Stimulated activated CD8-positive, alpha-beta memory T cell treated with anti-CD3 and anti-CD28 coated beads, Interleukin-2, amount 100 ng/mL, for 1 hour (primary cell): ENCODE results near the gene MPDU1.

Source experiments
- DNase-seq, 2 donors: peaks; one replicate each; pipeline ENCODE4 v3.0.0-alpha.2; 2020; ENCODE audit warnings: low read depth in 2 of 2

MPDU1 gene

DNA sequence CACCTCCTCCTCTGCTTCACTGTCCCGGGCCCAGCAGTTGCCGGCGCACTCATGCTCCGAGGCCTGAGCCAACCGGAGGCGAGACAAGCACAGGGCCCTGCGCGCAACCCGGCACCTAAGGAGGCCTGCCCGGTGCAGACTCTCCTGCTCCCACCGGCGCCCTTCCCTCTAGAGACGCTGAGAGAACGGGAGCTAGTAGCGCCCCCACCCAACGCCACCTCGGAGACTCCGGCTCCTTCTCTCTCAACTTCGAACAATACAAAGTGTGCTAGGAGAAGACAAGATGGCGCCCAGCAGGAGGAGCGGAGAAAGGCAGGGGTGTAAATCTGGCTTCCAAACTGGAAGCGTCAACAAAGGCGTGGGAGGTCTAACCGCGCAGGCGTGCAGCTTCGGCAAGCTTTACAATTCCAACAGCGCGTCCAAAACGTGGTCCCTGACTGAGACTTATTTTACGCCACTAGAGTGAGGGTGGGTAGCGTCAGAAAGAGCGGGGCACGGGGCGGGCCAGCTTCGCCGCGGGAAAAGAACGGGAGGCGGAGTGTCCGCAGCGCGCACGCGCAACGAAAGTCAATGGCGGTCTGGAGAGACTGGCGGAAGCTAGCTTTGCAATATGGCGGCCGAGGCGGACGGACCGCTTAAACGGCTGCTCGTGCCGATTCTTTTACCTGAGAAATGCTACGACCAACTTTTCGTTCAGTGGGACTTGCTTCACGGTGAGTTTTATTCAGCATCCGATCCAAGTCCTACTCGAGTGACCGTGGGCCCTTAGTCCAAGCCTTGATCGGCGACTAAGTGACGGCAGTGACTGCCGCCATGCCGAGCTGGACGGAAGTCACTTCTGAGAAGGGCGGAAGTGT, at the start of gene MPDU1:
MPDU1 (plus strand) TSS at position 600 of the 857 bp plus-strand sequence; CDS start at position 611, 11 bp downstream.
- DNase-seq = peak; percentile 82 to 87

DNA sequence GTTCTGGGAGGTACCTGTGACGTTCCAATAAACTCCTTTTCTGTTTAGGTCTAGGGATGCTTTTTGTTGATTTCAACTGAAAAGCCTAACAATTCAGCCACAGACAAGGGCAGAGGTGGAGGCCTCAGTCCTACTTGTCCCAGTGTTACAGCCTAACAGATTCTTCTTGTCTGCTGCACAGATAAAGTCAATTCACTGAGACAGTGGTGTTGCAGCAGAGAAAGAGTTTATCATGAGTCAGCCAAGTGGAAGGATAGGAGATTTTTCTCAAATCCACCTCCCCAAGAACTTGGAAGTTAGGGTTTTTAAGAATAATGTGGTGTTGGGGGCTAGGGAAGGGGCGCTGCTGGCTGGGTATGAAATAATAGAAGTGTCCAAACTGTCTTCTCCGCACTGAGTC, 45.6 kb upstream of the MPDU1 start:
- DNase-seq = no peak

DNA sequence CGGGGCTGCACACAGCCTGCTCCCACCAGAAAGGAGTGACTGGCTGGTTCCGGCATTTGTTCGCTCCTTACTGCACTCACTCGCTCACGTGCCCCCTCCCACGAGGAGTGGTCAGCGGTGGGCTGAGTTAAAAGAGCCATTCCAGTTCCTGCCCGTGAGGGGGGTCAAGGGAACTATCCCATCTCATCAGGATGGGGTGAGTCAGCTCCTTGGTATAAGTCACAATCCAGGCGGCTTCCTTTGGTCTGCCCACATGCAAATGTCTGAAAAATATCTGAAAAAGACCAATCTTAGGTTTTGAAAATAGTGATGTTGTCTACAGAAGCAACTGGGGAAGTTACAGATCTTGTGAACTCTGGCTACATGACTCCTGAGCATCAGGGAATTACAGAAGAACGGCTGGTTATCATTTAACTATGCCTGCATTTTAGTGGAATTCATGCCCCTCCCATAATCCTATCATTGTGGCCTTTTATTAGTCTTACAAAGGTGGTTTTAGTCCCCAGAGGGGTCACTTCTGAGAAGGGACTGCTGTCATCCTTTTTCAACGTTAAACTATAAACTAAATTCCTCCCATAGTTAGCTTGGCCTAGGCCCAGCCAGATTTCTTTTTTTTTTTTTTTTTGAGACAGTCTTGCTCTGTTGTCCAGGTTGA, 44.6 kb upstream of the MPDU1 start:
- DNase-seq = no peak

DNA sequence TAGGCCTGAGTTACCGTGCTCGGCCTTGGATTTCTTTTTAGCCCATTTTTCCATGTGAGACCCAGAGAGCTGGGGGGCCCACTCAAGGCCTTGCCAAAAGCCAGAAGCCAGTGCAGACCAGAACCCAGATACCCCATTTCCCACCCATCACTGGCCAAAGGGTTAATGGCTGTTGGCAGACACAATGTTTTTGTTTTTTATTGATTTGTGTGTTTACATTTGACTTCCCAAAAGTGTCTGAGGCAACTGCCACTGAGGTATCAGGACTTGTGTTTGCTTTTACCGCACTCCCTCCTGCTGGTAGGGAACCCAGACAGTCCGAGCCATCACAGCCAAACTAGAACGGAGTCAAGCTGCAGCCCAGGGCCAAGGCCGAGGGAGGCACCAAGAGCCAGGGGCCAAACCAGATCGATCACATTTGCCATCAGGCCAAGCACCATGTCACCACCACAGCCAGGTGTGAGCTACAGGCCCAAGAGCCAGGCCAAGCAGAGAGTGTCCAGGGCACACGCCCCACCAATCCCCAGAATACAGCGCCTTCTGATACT, 42.5 kb upstream of the MPDU1 start:
- DNase-seq = no peak

DNA sequence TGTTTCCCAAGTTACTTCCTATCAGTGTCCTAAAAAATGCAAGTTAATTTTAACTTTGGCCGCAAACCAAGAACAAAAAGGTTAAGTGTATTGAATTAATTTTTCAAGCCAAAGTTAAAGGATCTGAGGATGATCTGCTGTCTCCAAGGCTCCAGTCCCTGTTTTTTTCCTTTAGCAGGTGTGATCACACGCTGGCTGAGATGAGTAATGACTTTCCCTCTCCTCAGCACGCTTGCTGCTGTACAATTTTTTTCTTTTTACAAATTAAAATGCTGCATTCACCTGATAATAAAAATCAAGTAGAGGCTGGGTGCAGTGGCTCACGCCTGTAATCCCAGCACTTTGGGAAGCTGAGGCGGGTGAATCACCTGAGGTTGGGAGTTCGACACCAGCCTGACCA, 38.7 kb upstream of the MPDU1 start:
- no peak for DNase-seq

DNA sequence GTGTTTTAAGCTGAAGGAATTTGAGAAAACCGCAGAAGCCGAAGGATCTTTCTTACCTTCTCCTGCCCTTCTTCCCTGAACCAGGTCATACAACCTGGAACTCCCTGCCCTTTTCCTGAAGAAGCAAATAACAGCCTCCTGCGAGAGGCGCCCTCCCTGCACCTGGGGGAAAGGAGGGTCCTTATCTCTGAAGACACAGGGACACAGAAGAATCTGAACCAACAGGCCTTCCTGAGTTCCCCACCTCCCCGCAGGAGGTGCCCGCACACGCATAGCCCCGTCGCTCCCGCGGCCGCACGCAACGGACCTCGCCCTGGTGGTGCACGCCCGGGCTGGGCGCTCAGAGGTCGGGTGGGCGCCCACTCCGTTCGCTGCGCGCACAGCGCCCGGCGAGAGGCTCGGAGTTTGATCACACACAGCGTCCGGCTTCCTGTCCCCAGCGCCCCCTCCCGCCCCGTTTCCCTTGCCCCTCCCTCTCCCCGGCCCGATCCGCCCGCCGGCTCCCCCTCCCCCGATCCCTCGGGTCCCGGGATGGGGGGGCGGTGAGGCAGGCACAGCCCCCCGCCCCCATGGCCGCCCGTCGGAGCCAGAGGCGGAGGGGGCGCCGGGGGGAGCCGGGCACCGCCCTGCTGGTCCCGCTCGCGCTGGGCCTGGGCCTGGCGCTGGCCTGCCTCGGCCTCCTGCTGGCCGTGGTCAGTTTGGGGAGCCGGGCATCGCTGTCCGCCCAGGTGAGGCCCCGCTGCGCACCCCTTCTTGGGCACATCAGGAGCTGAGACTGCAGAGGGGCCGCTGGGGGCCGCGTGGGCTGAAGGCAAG, 34.9 kb upstream of the MPDU1 start, which contains the start of gene TNFSF12:
TNFSF12 (plus strand) TSS at position 474 of the 816 bp plus-strand sequence; CDS start at position 570, 96 bp downstream.
- peak in 1 of 2 donors; percentile 42 for DNase-seq

DNA sequence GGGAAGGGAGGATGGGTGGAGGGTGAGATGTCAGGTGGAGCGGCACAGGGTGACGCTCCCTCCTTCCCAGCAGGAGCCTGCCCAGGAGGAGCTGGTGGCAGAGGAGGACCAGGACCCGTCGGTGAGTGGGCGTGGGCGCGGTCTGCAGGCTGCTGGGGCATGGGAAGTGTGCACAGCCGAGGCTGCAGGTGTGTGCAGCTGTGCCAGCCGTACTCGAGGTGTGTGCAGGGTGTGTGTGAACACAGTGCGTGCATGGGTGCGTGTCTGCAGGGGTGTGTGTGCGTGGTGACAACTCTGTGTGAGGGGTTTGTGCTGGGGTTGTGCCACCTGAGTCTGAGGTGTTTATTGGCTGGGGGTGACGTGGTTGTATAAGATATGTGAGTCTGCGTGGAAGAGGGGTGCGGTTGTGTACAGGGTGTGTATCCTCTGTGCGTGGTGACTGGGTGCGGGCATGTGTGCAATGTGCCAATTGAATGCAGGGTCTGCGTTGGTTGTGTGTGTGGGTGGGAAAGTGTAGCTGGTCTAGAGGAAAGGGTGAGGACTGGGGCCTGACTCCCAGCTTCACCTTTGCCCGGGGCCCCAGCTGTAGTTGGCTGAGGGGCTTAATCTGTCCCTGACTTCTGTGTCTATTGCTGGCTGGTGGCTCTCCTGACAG, 34.1 kb upstream of the MPDU1 start:
- DNase-seq = no peak

DNA sequence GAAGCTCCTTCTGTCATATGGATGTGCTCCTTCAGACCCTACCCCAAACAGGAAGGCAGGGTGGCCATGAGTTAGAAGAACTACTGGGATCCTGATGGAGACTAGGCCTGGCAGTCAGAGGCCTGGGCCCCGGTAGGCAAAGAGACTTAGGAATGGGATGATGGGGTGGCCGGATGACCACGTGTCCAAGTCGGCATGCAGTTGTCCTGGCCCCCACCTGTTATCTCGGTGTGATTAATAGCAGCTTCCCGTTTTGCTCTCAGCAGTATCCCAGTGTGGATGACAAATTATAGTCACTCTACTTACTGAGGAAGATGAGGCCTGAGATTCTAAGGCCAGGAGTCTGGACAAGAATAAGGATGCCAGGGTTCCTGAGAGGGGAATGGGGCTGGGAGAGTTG, 33.3 kb upstream of the MPDU1 start:
- no peak for DNase-seq

DNA sequence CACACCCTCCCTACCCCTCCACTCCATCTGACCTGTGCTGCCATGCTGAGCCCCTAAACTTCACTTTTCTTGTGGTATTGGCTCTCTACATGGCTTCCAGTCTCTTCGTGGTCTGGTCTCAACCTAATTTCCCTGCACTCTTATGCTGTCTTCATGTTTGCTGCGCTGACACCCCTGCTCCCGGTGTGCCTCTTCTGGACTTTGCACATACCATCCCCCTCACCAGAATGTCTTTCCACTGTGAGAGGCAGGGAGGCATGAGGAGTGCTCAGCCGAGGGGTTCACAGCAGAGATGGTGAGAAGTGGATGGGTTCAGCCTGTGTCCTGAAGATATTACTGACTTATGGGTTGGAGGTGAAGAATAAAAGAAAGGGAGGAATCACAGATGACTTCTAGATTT, 32.3 kb upstream of the MPDU1 start:
- DNase-seq = no peak

DNA sequence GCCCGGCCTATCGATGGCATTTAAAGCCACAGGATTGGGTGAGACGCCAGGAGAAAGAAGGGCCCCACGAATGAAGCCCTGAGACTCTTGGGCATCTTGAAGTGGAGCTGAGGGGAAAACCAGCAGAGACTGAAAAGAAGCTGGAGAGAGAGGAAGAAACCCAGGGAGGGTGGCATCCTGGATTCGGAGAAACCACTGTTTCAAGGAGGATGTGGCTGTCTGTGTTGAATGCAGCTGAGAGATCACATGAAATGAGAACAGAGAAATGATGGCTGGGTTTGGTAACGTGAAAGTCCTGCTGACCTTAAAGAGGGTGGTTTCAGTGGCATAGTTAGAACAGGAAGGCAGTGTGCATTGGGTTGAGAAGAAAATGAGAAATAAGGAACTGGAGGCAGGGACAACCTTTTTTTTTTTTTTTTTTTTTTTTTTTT, 31.0 kb upstream of the MPDU1 start:
- no peak for DNase-seq

DNA sequence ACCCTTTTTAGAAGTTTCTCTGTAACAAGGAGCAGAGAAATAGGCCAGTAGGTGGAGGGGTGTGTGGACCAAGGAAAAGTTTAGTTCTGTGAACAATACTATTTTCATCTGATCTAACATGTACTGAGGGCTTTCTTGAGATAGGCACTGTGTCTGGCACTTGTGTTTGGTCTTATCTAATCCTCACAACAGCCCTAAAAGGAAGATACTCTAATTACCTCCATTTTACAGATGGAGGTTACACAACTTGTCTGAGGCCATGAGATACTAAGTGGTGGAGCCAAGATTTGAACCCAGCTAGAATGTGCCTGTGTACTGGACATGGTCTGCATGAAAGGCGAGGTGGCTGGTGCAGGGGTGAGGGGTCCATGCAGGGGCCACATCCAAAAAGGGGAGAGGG, 30.3 kb upstream of the MPDU1 start:
- no peak for DNase-seq

DNA sequence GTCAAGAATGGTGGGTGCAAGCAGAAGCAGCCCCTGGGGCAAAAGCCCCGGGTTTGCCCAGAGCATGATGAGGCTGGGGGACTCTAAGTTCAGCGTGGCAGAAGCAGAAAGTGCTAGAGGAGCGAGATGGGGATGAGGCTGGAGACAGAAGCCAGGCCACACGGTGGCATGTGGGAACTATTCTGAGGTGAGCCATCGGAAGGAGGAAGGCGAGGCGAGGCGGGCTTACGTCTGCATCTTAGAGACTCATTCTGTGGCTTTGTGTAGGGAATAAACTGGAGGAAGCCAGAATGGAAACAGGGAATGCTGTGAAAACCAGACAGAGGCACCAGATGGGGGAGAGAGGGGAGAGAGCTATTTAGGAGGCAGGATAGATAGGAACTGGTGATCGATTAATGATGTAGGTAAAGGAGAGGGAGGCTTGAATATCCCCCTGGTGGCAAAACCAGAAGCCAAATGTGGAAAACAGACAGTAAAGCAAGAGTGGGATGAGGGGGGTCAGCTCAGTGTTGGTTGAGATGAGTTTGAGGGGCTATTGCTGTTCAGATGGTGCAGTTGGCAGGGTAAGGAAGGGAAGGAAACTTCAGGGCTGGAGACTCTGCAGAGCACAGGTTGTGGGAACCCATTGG, 28.2 kb upstream of the MPDU1 start:
- DNase-seq = no peak

DNA sequence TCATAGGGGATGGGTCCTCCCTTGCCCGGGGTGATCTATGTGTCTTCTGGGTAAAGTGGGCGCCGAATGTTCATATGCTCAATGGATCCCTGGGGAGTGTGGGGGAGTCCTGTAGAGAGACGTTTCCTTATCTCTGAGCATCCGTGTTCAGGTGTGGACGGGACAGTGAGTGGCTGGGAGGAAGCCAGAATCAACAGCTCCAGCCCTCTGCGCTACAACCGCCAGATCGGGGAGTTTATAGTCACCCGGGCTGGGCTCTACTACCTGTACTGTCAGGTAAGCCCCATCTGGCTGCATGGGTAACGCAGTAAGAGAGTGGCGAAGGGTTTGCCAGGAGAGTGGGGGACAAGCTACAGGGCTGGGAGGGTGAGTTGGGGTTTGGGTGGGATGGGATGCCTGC, 27.0 kb upstream of the MPDU1 start:
- DNase-seq = no peak

DNA sequence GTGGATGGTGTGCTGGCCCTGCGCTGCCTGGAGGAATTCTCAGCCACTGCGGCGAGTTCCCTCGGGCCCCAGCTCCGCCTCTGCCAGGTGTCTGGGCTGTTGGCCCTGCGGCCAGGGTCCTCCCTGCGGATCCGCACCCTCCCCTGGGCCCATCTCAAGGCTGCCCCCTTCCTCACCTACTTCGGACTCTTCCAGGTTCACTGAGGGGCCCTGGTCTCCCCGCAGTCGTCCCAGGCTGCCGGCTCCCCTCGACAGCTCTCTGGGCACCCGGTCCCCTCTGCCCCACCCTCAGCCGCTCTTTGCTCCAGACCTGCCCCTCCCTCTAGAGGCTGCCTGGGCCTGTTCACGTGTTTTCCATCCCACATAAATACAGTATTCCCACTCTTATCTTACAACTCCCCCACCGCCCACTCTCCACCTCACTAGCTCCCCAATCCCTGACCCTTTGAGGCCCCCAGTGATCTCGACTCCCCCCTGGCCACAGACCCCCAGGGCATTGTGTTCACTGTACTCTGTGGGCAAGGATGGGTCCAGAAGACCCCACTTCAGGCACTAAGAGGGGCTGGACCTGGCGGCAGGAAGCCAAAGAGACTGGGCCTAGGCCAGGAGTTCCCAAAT, 26.4 kb upstream of the MPDU1 start:
- DNase-seq = no peak

DNA sequence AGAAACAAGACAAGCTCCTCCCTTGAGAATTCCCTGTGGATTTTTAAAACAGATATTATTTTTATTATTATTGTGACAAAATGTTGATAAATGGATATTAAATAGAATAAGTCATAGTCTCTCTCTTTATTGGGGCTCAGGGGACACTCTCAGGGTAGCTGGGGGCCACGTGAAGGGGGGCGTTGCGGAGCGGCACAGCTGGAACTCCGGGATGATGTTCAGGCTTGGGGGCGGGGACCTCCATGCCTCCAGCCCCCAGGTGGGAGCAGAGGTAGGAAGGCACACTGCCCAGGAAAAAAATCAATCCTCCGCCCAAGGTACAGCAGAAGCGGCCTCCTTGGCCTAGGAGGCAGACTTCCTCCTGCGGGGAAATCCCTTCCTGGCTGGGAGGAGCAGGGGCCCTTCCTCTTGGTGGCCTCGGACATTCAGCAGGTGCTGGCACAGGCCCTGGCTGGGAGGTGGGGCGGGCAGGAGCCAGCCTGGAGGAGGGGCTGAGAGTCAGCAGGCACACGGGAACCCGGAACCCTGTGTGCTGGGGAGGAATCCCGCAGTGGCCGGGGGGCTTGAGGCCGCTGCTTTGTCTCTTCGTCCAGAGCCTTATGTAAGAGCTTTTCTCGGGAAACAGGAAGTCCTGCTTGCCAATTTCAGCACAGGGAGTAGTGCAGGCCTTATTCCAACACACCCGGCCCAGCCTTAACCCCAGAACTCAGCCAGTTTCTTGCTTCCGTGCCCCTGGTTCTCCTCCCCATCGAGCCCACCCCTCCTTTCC, 25.7 kb upstream of the MPDU1 start:
- DNase-seq = no peak

DNA sequence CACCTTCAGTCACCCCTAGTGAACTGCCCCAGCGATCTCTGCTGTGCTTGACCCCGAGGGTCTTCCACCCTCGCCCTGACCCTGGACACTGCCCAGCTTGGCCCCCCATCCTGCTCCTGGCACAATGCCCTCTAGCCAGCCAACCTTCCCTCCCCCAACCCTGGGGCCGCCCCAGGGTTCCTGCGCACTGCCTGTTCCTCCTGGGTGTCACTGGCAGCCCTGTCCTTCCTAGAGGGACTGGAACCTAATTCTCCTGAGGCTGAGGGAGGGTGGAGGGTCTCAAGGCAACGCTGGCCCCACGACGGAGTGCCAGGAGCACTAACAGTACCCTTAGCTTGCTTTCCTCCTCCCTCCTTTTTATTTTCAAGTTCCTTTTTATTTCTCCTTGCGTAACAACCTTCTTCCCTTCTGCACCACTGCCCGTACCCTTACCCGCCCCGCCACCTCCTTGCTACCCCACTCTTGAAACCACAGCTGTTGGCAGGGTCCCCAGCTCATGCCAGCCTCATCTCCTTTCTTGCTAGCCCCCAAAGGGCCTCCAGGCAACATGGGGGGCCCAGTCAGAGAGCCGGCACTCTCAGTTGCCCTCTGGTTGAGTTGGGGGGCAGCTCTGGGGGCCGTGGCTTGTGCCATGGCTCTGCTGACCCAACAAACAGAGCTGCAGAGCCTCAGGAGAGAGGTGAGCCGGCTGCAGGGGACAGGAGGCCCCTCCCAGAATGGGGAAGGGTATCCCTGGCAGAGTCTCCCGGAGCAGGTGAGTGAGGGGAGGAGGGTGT, 24.9 kb upstream of the MPDU1 start, which contains the start of gene TNFSF13:
TNFSF13 (plus strand) TSS at position 207 of the 776 bp plus-strand sequence; CDS start at position 497, 290 bp downstream.
- DNase-seq = no peak

DNA sequence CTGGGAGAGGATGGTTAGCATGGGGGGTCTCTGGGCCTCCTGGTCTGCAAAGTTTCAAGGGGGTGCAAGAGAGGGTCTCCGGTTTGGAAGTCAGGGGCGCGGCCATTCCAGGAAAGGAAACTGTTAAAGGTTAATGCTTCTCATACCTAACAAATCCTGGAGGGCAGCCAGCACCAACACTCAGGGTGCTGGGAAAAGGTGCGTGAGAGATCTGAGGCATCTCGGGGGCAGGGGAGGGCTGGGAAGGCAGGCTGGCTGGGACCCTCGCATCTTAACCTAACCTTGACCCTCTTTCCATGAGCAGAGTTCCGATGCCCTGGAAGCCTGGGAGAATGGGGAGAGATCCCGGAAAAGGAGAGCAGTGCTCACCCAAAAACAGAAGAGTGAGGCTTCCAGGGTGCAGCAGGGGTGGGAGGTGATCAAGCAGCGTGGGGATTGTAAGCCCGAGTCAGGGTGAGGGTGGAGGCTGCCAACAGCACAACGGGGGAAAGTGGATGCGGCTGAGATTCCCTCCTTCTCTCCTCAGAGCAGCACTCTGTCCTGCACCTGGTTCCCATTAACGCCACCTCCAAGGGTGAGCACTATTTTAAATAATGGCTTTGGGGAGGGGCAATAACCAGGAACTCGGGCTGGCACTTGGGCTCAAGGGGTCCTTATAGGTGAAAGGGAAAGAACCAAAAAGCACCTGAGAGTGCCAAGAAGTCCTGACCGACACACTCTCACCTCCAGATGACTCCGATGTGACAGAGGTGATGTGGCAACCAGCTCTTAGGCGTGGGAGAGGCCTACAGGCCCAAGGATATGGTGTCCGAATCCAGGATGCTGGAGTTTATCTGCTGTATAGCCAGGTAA, 24.1 kb upstream of the MPDU1 start:
- DNase-seq = no peak
